Endothelial cell of umbilical vein (primary cell): ENCODE measurements around the gene KDR. TPM values are rescaled to one million over a fixed set of nuclear protein-coding genes. Genes with fewer than 3 reads are reported as not detected.

Experiments
- BruUV-seq: library from RNA; stranded (reverse); fragments of 400-500 nt; replicated peaks from 2 replicates; lab custom pipeline; 2021; lab: Mats Ljungman, UMichigan
- CTCF ChIA-PET: fragments of 300-600, 350-600 bp; sonication (Branson Sonifier 250); formaldehyde crosslinking; loops from one replicate; lab custom pipeline; 2021; ENCODE audit warnings: antibody characterized with exemption, inconsistent platforms; lab: Charles Lee
- POLR2A ChIA-PET: fragments of 300-600, 350-600 bp; sonication (Branson Sonifier 250); formaldehyde crosslinking; loops from one replicate; lab custom pipeline; 2021; ENCODE audit warnings: antibody characterized with exemption, inconsistent platforms; lab: Charles Lee
- DNase-seq: peaks from one replicate; pipeline ENCODE4 v3.0.0-alpha.2; 2011; ENCODE audit warnings: low read depth, low spot score
- FAIRE-seq: peaks from 2 replicates; lab custom pipeline; 2011; peaks lifted over from hg19 to GRCh38; lab: Jason Lieb, UNC
- H2AFZ ChIP-seq: 2 replicates; pipeline ENCODE4 v1.6.0; 2012; ENCODE audit warnings: low read depth, low read length, control low read depth, inconsistent platforms
- H3K27ac ChIP-seq: 2 replicates; pipeline ENCODE4 v1.5.1; 2011; ENCODE audit warnings: low read depth, mild to moderate bottlenecking, control low read depth, low read length, moderate library complexity; ENCODE audit not compliant: insufficient read depth
- H3K27me3 ChIP-seq, 2 experiments: 2 replicates each; pipeline versions ENCODE4 v1.6.0 to v1.6.1; 2011; ENCODE audit warnings: low read length in 2 of 2, mixed read lengths in 1 of 2; ENCODE audit not compliant: control insufficient read depth in 2 of 2, insufficient read depth in 2 of 2
- H3K36me3 ChIP-seq, 2 experiments: 2 replicates in 1 of 2; 3 replicates in 1 of 2; pipeline ENCODE4 v1.5.1; 2011; ENCODE audit warnings: low read length in 2 of 2, mild to moderate bottlenecking in 1 of 2, moderate library complexity in 1 of 2; ENCODE audit not compliant: control insufficient read depth in 2 of 2, insufficient read depth in 2 of 2; ENCODE audit errors: extremely low read depth in 1 of 2
- H3K4me1 ChIP-seq: 3 replicates; pipeline ENCODE4 v1.5.1; 2011; ENCODE audit warnings: mild to moderate bottlenecking, low read length; ENCODE audit not compliant: control insufficient read depth, insufficient read depth; ENCODE audit errors: extremely low read depth
- H3K4me2 ChIP-seq: 2 replicates; pipeline ENCODE4 v1.6.1; 2011; ENCODE audit warnings: low read length, control low read depth, mixed read lengths; ENCODE audit not compliant: insufficient read depth
- H3K4me3 ChIP-seq, 3 experiments: fragments of 200-600 bp in 1 of 3; sonication (generic), shearing (Covaris generic) in 1 of 3; replicated peaks in 1 of 3; 2 replicates each; pipeline ENCODE4 v1.5.1; 2011 to 2016; ENCODE audit warnings: control low read depth in 3 of 3, low read length in 3 of 3, mild to moderate bottlenecking in 2 of 3, inconsistent platforms in 1 of 3, low read depth in 1 of 3, moderate library complexity in 1 of 3; ENCODE audit not compliant: insufficient read depth in 1 of 3
- H3K79me2 ChIP-seq: 2 replicates; pipeline ENCODE4 v1.6.0; 2012; ENCODE audit warnings: low read length, inconsistent platforms; ENCODE audit not compliant: control insufficient read depth, insufficient read depth
- H3K9ac ChIP-seq: replicated peaks from 2 replicates; pipeline ENCODE3; 2011; ENCODE audit warnings: low read length, control low read depth; ENCODE audit not compliant: insufficient read depth; ENCODE audit errors: extremely low read depth
- H3K9me1 ChIP-seq: replicated peaks from 3 replicates; pipeline ENCODE4 v1.6.0; 2011; ENCODE audit warnings: mild to moderate bottlenecking, low read length; ENCODE audit not compliant: control insufficient read depth, insufficient read depth; ENCODE audit errors: extremely low read depth
- H3K9me3 ChIP-seq: replicated peaks from 2 replicates; pipeline ENCODE4 v1.5.1; 2012; ENCODE audit warnings: low read length, inconsistent platforms; ENCODE audit not compliant: control insufficient read depth, insufficient read depth
- H4K20me1 ChIP-seq: replicated peaks from 2 replicates; pipeline ENCODE3; 2011; ENCODE audit warnings: mild to moderate bottlenecking, low read length; ENCODE audit not compliant: control insufficient read depth, insufficient read depth; ENCODE audit errors: extremely low read depth
- EZH2 ChIP-seq: IDR thresholded peaks from 2 replicates; pipeline ENCODE4 v1.6.1; 2012; ENCODE audit warnings: borderline replicate concordance, low read depth, mild to moderate bottlenecking, moderate library complexity, low read length, inconsistent platforms; ENCODE audit not compliant: severe bottlenecking
- FOS ChIP-seq: IDR thresholded peaks from 2 replicates; pipeline ENCODE4 v1.6.1; 2011; ENCODE audit warnings: mild to moderate bottlenecking, low read length, moderate library complexity, borderline replicate concordance; ENCODE audit not compliant: insufficient read depth
- JUN ChIP-seq: IDR thresholded peaks from 2 replicates; pipeline ENCODE4 v1.6.1; 2011; ENCODE audit warnings: borderline replicate concordance, low read depth; ENCODE audit not compliant: insufficient read length, insufficient read depth
- POLR2A ChIP-seq: IDR thresholded peaks from 2 replicates; pipeline ENCODE4 v1.6.1; 2012; ENCODE audit warnings: low read depth, mild to moderate bottlenecking, control low read depth, low read length
- POLR2AphosphoS5 ChIP-seq: IDR thresholded peaks from 2 replicates; pipeline ENCODE4 v1.6.1; 2012; ENCODE audit warnings: low read depth, mild to moderate bottlenecking, control low read depth, low read length, moderate library complexity; ENCODE audit not compliant: insufficient read depth
- dilution Hi-C: fragments of 300-500 bp; cut with MboI; formaldehyde crosslinking; loops from one replicate; pipeline ENCODE4 v1.15.0; 2019; ENCODE audit warnings: low sequenced_read_pairs; ENCODE audit not compliant: extremely low pct_ligation_motif_present
- intact Hi-C: fragments of 100-400 bp; cut with micrococcal nuclease; formaldehyde crosslinking; loops from one replicate; pipeline ENCODE4 v1.10.0; 2022
- polyA plus RNA-seq, 4 experiments: library from polyadenylated mRNA; depleted of rRNA in 3 of 4; stranded (reverse) in 3 of 4; unstranded in 1 of 4; fragments of >200 nt; gene quantifications; 2 replicates each; pipeline versions ENCODE4 v1.2.1 to v1.2.3, GENCODE V29; 2011 to 2012; ENCODE audit warnings: missing spikeins in 1 of 4
- total RNA-seq: library from RNA; stranded (reverse); gene quantifications from 2 replicates; pipeline ENCODE4 v1.2.3, GENCODE V29; 2021

The KDR gene
- total and polyA plus RNA-seq, 2 donors (not counting 3 experiments of a cell fraction or from before 2014, with no cell fraction given): 80.5 to 145 TPM

DNA sequence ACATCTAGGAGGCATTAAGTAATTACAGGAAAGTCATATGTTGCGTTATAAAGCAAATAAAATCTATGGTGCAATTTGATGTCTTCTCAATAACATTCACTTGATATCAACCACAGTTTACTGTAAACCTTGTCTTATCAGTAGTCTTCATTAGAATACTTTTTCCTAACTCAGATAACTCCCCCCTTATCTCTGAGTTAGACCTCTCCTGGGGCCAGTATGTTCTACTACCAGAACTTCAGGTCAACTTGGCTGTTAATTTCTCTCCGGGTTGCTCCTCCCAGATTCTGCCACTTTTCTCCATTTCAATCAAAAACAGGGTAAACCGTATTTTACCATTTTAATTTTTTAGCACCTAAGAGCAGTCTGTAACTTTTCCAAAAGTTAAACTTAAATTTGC is 50.0 kb downstream of the KDR start:
- H3K9ac ChIP-seq: no peak overlapping the region
- TF ChIP-seq POLR2AphosphoS5 (no peak), EZH2 (no peak)
- H3K79me2 ChIP-seq: no peaks in the 10 kb centered on the region
- dilution Hi-C loops (no loop called here), intact Hi-C loops (loop anchor here (5.0 kb wide), 3 partner anchors 47 to 472 kb away; partner anchors contain the start of gene CLOCK)
- no peaks in the 10 kb centered on the region for H3K9me3 ChIP-seq
- peaks cover 30% of the 10 kb centered on the region for H3K4me1 ChIP-seq
- no TSS peak for BruUV-seq
- ChIA-PET CTCF (interaction anchor here (1.0 to 1.8 kb wide), 5 partner anchors 10 to 104 kb away, joined by 3 to 6 read pairs (median 4); no protein-coding TSS in a partner anchor), POLR2A (interaction anchor here (1.1 kb wide), 1 partner anchor 24 kb away, joined by 3 read pairs; no protein-coding TSS in a partner anchor)
- H3K4me3 ChIP-seq: no peak overlapping the region
- H3K9me1 ChIP-seq: no peaks in the 10 kb centered on the region
- H3K27me3 ChIP-seq: no peaks in the 10 kb centered on the region
- H2AFZ ChIP-seq: no peak overlapping the region
- no peak for DNase-seq
- no peaks in the 10 kb centered on the region for H4K20me1 ChIP-seq
- H3K27ac ChIP-seq: no peak overlapping the region
- H3K4me2 ChIP-seq: no peak overlapping the region
- H3K36me3 ChIP-seq: peaks cover 2 to 7% of the 10 kb centered on the region in 2 experiments
- FAIRE-seq: no peak

DNA sequence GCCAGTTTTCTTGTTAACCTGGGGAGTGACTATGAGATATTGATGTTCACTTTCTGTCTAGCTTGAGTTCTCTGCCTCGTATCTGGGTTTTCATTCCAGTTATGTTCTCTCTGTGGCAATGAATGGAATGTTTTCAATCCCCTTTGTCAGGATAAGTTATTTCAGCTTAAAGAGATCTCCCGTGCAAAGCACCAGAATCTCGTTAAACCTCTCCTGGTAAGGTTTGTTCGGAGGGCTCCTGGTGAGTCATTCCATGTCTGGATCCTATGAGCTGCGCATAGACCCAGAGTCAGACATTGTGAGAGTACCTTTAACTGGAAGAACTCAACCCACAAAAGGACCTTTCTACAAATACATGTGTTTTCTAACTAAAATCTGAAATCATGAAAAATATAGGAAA is 51.0 kb downstream of the KDR start:
- Histone ChIP-seq H3K36me3 (peaks cover 0 to 2% of the 10 kb centered on the region in 2 experiments), H3K9me1 (no peaks in the 10 kb centered on the region), H3K27me3 (no peaks in the 10 kb centered on the region), H3K4me1 (peaks cover 29% of the 10 kb centered on the region), H4K20me1 (no peaks in the 10 kb centered on the region), H3K9me3 (no peaks in the 10 kb centered on the region), H3K4me3 (no peak overlapping the region), H3K4me2 (peak overlapping the region; percentile 37), H3K79me2 (no peaks in the 10 kb centered on the region), H2AFZ (no peak overlapping the region), H3K27ac (peak overlapping the region; percentile 17), H3K9ac (no peak overlapping the region)
- intact Hi-C loops (no loop called here), dilution Hi-C loops (no loop called here)
- no peak for FAIRE-seq
- DNase-seq: peak; percentile 44
- ChIA-PET CTCF (interaction anchor here (1.0 to 1.8 kb wide), 5 partner anchors 9 to 248 kb away, joined by 3 to 5 read pairs (median 4); no protein-coding TSS in a partner anchor), POLR2A (no interaction called here)
- BruUV-seq: no TSS peak
- no peak for TF ChIP-seq JUN
- peak; percentile 37 for TF ChIP-seq FOS
- no peak for TF ChIP-seq POLR2A
